ENCODE results near the gene TUBAL3. TPM values are rescaled to one million over a fixed set of nuclear protein-coding genes. Genes with fewer than 3 reads are reported as not detected.
A peak's percentile ranks its signal among the peaks of the same experiment; 100 is the strongest.
"Not testable (repeated sequence)": the region's sequence is repeated elsewhere in the genome, so short reads cannot be mapped to it uniquely, and the experiment has no call there.

Gene TUBAL3
- total RNA-seq, 2 donors from 2014 or later = 38.6 to 53.9 TPM

DNA sequence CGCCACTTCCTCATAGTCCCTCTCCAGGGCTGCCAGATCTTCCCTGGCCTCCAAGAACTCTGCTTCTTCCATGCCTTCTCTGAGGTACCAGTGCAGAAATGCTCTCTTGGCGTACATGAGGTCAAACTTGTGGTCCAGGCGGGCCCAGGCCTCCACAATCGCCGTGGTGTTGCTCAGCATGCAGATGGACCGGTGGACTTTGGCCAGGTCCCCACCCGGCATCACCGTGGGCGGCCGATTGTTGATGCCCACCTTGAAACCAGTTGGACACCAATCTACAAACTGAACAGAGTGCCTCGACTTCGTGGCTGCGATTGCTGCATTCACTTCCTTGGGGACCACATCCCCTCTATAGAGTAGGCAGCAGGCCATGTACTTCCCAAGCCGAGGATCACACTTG is 11.1 kb downstream of the TUBAL3 start:
- intact Hi-C loops (cut with DNase I, micrococcal nuclease) = no loop called here
- ATAC-seq (no peak), DNase-seq (no peak)

- no peak for DNase-seq
- intact Hi-C loops (cut with DNase I, micrococcal nuclease) = no loop called here
- ATAC-seq = no peak
Observed at GRCh38 chr10:5391790-5392189, 12.8 kb downstream of the TUBAL3 start.

- DNase-seq = no peak
- intact Hi-C loops (cut with DNase I, micrococcal nuclease) = no loop called here
- ATAC-seq = no peak
Observed at GRCh38 chr10:5390607-5391205, 13.9 kb downstream of the TUBAL3 start.

DNA sequence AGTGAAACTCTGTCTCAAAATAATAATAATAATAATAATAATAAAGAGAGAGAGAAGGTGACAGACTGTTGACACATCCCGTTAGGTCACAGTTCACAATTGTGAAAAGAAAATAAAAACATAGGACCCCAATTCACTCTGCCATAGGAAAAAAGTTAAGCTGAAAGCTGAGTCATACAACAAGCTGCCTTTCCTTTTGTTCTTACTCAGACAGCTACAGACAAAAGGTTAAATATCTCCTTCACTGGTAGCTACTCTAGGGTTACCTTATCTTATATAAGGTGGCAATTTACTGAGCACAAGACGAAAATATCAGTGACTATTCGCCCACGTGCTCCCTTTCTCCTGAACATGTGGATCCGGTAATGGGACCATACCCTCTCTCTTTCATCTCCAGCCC is 17.5 kb downstream of the TUBAL3 start:
- DNase-seq (no peak), ATAC-seq (no peak)
- intact Hi-C loops (cut with DNase I, micrococcal nuclease) = loop anchor here in 1 of 2 donors (10.0 kb wide), 1 partner anchor 532 kb away; no protein-coding TSS in a partner anchor

GRCh38 chr10:5385224-5385623 is 19.4 kb downstream of the TUBAL3 start:
- intact Hi-C loops (cut with DNase I, micrococcal nuclease) = loop anchor here in 1 of 2 donors (10.0 kb wide), 1 partner anchor 530 kb away; no protein-coding TSS in a partner anchor
- no peak for ATAC-seq
- no peak for DNase-seq

- ATAC-seq (no peak), DNase-seq (no peak)
- intact Hi-C loops (cut with DNase I, micrococcal nuclease) = loop anchor here in 1 of 2 donors (10.0 kb wide), 1 partner anchor 526 kb away; no protein-coding TSS in a partner anchor
Observed at GRCh38 chr10:5381187-5381586, 23.4 kb downstream of the TUBAL3 start.

- not testable (repeated sequence) for ATAC-seq, DNase-seq
- intact Hi-C loops (cut with DNase I, micrococcal nuclease) = loop anchor here in 1 of 2 donors (10.0 kb wide), 1 partner anchor 526 kb away; no protein-coding TSS in a partner anchor
Observed at GRCh38 chr10:5380395-5380794, 24.2 kb downstream of the TUBAL3 start.

- intact Hi-C loops (cut with DNase I, micrococcal nuclease); DNase-seq; ATAC-seq: not testable (repeated sequence)
Observed at GRCh38 chr10:5379202-5379601, 25.4 kb downstream of the TUBAL3 start.

- ATAC-seq = no peak
- intact Hi-C loops (cut with DNase I, micrococcal nuclease) = no loop called here
- DNase-seq = no peak
Observed at GRCh38 chr10:5376450-5376849, 28.2 kb downstream of the TUBAL3 start.

- no peak for ATAC-seq
- intact Hi-C loops (cut with DNase I, micrococcal nuclease) = no loop called here
- DNase-seq = no peak
Observed at GRCh38 chr10:5373891-5374611, 30.6 kb downstream of the TUBAL3 start.

- no peak for ATAC-seq
- DNase-seq = no peak
- intact Hi-C loops (cut with DNase I, micrococcal nuclease) = no loop called here
Observed at GRCh38 chr10:5373307-5373706, 31.3 kb downstream of the TUBAL3 start.

GRCh38 chr10:5370493-5371352 is 33.9 kb downstream of the TUBAL3 start:
- intact Hi-C loops (cut with DNase I, micrococcal nuclease) = no loop called here
- DNase-seq = no peak

GRCh38 chr10:5369362-5370158 is 35.1 kb downstream of the TUBAL3 start:
- intact Hi-C loops (cut with DNase I, micrococcal nuclease) = no loop called here
- ATAC-seq (peak; percentile 63), DNase-seq (no peak)

More at GRCh38 chr10:5370493-5371352, 33.9 kb downstream of the TUBAL3 start:
- ATAC-seq = no peak

GRCh38 chr10:5365928-5366327 is 38.7 kb downstream of the TUBAL3 start:
- DNase-seq = no peak
- no peak for ATAC-seq
- intact Hi-C loops (cut with DNase I, micrococcal nuclease) = no loop called here

DNA sequence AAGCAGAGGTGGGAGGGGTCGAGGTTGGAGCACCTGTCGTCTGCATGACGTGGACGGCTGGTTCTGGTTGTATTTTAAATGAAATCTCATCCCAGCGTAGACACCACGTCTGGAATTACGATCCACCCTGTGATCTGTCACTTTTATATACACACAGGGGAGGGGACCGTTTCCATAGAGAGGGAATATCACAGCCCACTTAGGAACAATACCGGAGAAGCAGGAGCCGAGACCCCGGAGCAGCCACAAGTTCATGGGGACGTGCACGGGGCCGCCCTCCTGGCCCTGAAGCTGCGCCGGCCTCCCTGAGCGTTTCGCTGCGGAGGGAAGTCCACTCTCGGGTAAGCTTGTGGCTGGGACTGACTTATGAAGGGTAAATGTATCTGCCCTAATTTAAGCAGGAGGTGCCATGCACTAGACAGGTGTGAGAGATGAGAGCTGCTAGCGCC is 39.7 kb downstream of the TUBAL3 start, which contains the start of gene UCN3:
Gene UCN3 (plus strand): TSS at position 77 of the 449 bp plus-strand sequence. CDS start 8,755 bp downstream, outside the sequence.
- intact Hi-C loops (cut with DNase I, micrococcal nuclease) = no loop called here
- ATAC-seq (peak; percentile 30), DNase-seq (peak in 1 of 2 donors; percentile 11)

- ATAC-seq (no peak), DNase-seq (no peak)
- intact Hi-C loops (cut with DNase I, micrococcal nuclease) = no loop called here
Observed at GRCh38 chr10:5364374-5364773, 40.3 kb downstream of the TUBAL3 start.

DNA sequence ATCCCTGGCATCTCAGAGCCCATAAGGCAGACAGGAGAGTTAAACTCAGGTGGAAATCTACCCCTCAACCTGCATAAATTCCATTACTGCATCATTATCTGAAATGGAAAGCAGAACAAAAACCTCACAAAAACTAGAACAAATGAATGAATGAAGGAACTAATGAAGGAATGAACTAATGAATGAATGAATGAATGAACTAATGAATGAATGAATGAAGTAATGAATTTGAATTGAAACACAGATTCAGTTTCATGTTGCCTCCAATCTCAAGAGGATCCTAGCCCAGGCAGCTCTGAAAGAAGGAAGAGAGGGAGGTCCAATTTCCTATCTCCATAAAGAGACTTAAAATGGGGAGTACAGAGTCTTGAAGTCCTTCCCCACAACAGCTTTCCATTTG is 41.8 kb downstream of the TUBAL3 start:
- intact Hi-C loops (cut with DNase I, micrococcal nuclease) = no loop called here
- ATAC-seq = no peak
- no peak for DNase-seq

DNA sequence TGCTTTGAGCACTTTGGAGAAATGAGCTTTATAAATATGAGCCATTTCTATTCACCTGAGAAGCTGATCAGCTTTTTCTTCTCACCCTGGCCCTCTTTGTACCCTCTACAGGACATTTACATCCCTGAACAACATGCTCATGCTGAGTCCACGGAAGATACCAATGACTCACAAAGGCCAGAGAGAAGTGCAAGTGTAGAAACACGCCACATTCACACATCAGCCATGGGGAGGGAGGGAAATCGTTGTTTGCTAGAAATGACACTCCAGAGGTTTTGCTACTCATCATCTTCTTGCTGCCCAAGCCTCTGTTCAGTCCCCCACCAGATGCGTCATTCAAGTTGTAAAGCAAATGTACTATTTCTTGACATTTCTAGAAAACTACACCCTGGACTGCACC is 42.7 kb downstream of the TUBAL3 start:
- DNase-seq = no peak
- intact Hi-C loops (cut with DNase I, micrococcal nuclease) = no loop called here
- ATAC-seq = no peak
